ENCODE data around the gene CACNA1H.

DNA sequence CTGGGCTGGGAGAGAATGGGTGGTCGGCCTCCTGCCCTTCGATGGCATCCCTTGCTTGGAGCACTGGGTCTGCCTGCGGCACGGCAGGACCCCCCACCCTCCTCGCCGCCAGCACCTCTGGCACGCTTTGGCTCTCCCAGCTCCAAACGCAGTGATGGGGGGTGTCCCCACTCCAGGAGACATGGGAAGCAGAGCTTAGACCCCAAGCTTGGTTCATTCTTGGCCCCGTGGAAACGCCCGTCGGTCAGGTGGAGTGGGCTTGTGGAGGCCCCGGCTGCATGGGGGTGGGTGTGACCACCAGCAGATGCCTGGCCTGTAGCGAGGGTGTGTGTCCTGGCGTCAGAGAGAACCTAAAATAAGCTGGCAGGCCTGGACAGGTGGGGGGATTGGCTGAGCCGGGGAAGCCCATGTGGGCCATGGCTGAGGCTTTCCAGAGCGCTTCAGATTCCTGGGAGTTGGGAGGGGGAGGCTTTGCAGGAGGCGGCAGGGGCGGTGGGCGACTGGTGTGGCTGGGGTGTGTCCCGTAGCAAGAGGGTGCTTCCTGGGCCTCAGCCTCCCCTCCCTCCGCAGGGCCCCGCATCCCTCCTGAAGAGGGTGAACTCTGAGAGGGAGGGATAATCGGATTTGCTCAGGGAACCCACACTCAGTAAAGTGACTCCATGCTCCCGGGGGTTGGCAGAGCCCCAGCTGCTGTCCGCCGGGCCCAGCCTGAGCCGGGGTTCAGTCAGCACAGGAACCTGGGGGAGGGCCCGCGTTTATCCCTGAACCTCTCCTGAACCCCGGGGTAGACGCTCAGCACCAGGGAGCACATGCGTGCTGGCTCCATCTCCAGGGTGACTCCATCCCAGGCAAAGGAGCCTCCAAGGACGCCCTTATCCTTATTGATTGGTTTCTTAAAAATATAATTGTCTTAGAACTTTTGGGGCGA lies 3.4 kb downstream of the CACNA1H start:
- TF ChIP-seq, protein P1, sequence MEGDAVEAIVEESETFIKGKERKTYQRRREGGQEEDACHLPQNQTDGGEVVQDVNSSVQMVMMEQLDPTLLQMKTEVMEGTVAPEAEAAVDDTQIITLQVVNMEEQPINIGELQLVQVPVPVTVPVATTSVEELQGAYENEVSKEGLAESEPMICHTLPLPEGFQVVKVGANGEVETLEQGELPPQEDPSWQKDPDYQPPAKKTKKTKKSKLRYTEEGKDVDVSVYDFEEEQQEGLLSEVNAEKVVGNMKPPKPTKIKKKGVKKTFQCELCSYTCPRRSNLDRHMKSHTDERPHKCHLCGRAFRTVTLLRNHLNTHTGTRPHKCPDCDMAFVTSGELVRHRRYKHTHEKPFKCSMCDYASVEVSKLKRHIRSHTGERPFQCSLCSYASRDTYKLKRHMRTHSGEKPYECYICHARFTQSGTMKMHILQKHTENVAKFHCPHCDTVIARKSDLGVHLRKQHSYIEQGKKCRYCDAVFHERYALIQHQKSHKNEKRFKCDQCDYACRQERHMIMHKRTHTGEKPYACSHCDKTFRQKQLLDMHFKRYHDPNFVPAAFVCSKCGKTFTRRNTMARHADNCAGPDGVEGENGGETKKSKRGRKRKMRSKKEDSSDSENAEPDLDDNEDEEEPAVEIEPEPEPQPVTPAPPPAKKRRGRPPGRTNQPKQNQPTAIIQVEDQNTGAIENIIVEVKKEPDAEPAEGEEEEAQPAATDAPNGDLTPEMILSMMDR (IDR thresholded peaks at IDR 0.05): no peak
- no peak for TF ChIP-seq EZH2phosphoT487 (IDR thresholded peaks at IDR 0.05)
- TF ChIP-seq EZH2 (IDR thresholded peaks at IDR 0.05): no peak
